Neural cell (in vitro differentiated cells): Measurements from ENCODE around the gene CDK6. TPM values are rescaled to one million over a fixed set of nuclear protein-coding genes. Genes with fewer than 3 reads are reported as not detected.

ENCODE experiments used
- H2AFZ ChIP-seq: fragments of 200-600, 300-800 bp; sonication (generic), shearing (Covaris generic); 2 replicates; pipeline ENCODE4 v1.6.0; 2014; ENCODE audit warnings: low read depth, mild to moderate bottlenecking, antibody characterized with exemption, low read length, moderate library complexity
- H3F3A ChIP-seq: fragments of 200-600 bp; shearing (Covaris generic); 2 replicates; pipeline ENCODE4 v1.6.1; 2016; ENCODE audit warnings: mild to moderate bottlenecking, moderate library complexity, mixed read lengths, antibody characterized with exemption, low read length; ENCODE audit not compliant: insufficient read depth, poor library complexity, severe bottlenecking
- H3K27ac ChIP-seq: fragments of 200-600, 300-800 bp; sonication (generic), shearing (Covaris generic); 2 replicates; pipeline ENCODE4 v1.5.1; 2014; ENCODE audit warnings: mild to moderate bottlenecking, low read length, moderate library complexity
- H3K27me3 ChIP-seq: fragments of 300-800, 200-600 bp; sonication (generic), shearing (Covaris generic); 2 replicates; pipeline ENCODE4 v1.6.0; 2014; ENCODE audit warnings: mild to moderate bottlenecking, low read depth, low read length, moderate library complexity; ENCODE audit not compliant: insufficient read depth
- H3K36me3 ChIP-seq: fragments of 300-800, 200-600 bp; sonication (generic), shearing (Covaris generic); 2 replicates; pipeline ENCODE4 v1.5.1; 2014; ENCODE audit warnings: mild to moderate bottlenecking, antibody characterized with exemption, low read length, moderate library complexity; ENCODE audit not compliant: insufficient read depth
- H3K4me2 ChIP-seq: fragments of 300-800, 200-600 bp; sonication (generic), shearing (Covaris generic); 2 replicates; pipeline ENCODE4 v1.6.0; 2014; ENCODE audit warnings: mild to moderate bottlenecking, low read length
- H3K4me3 ChIP-seq: fragments of 300-800, 200-600 bp; sonication (generic), shearing (Covaris generic); 2 replicates; pipeline ENCODE4 v1.5.1; 2014; ENCODE audit warnings: mild to moderate bottlenecking, low read length, moderate library complexity
- H3K79me2 ChIP-seq: fragments of 200-600 bp; shearing (Covaris generic); replicated peaks from 2 replicates; pipeline ENCODE4 v1.6.0; 2014; ENCODE audit warnings: mild to moderate bottlenecking, low read length, moderate library complexity; ENCODE audit not compliant: insufficient read depth
- H3K9ac ChIP-seq: fragments of 300-800, 200-600 bp; sonication (generic), shearing (Covaris generic); 2 replicates; pipeline ENCODE4 v1.6.1; 2016; ENCODE audit warnings: mild to moderate bottlenecking, low read length, mixed read lengths
- H3K9me2 ChIP-seq: fragments of 200-600 bp; shearing (Covaris generic); 2 replicates; pipeline ENCODE4 v1.6.1; 2016; ENCODE audit warnings: mild to moderate bottlenecking, low read length, mixed read lengths; ENCODE audit not compliant: insufficient read depth
- H3K9me3 ChIP-seq: fragments of 200-600, 300-800 bp; sonication (generic), shearing (Covaris generic); 2 replicates; pipeline ENCODE4 v1.6.1; 2016; ENCODE audit warnings: mild to moderate bottlenecking, mixed run types, low read length, moderate library complexity, mixed read lengths
- H4K20me1 ChIP-seq: fragments of 200-600 bp; shearing (Covaris generic); 2 replicates; pipeline ENCODE4 v1.6.1; 2016; ENCODE audit warnings: mild to moderate bottlenecking, mixed run types; ENCODE audit not compliant: insufficient read depth
- CTCF ChIP-seq: fragments of 450-650 bp; IDR thresholded peaks from 2 replicates; pipeline ENCODE4 v1.5.1; 2014; ENCODE audit warnings: antibody characterized with exemption, mild to moderate bottlenecking, moderate library complexity; ENCODE audit not compliant: poor library complexity, severe bottlenecking
- EP300 ChIP-seq: fragments of 450-650 bp; conservative IDR thresholded peaks from 2 replicates; pipeline ENCODE4 v1.6.1; 2014; ENCODE audit warnings: antibody characterized with exemption, mild to moderate bottlenecking, moderate library complexity; ENCODE audit not compliant: poor library complexity, severe bottlenecking
- EZH2 ChIP-seq: fragments of 200-600, 300-800 bp; shearing (Covaris generic), sonication (generic); IDR thresholded peaks from 2 replicates; pipeline ENCODE4 v1.6.1; 2014; ENCODE audit warnings: antibody characterized with exemption, low read length, borderline replicate concordance, mild to moderate bottlenecking; ENCODE audit not compliant: insufficient read depth, poor library complexity, severe bottlenecking
- MXI1 ChIP-seq: fragments of 450-650 bp; conservative IDR thresholded peaks from 2 replicates; pipeline ENCODE4 v1.6.1; 2014; ENCODE audit warnings: antibody characterized with exemption, mild to moderate bottlenecking; ENCODE audit not compliant: poor library complexity, severe bottlenecking
- POLR2AphosphoS5 ChIP-seq: IDR thresholded peaks from 2 replicates; pipeline ENCODE4 v1.6.1; 2012
- RAD21 ChIP-seq: fragments of 450-650 bp; conservative IDR thresholded peaks from 2 replicates; pipeline ENCODE4 v1.6.1; 2014; ENCODE audit warnings: antibody characterized with exemption, mild to moderate bottlenecking, moderate library complexity
- REST ChIP-seq: IDR thresholded peaks from 2 replicates; pipeline ENCODE4 v1.6.1; 2012; ENCODE audit warnings: borderline replicate concordance
- SMC3 ChIP-seq: fragments of 450-650 bp; conservative IDR thresholded peaks from 2 replicates; pipeline ENCODE4 v1.6.1; 2014; ENCODE audit warnings: antibody characterized with exemption, mild to moderate bottlenecking, moderate library complexity; ENCODE audit not compliant: poor library complexity
- TAF1 ChIP-seq: IDR thresholded peaks from 2 replicates; pipeline ENCODE4 v1.6.1; 2012; ENCODE audit warnings: low read depth
- polyA plus RNA-seq: library from polyadenylated mRNA; depleted of rRNA; stranded (reverse); fragments of >200 nt; gene quantifications from 2 replicates; pipeline ENCODE4 v1.2.3, GENCODE V29; 2014

The CDK6 gene
- polyA plus RNA-seq, 1 donor from 2014 or later: 4.1 TPM

- H3K9ac ChIP-seq: no peak overlapping the region
Observed at GRCh38 chr7:92747041-92747835, 89.1 kb downstream of the CDK6 start.

GRCh38 chr7:92745241-92745640, 91.1 kb downstream of the CDK6 start:
- H3K4me2 ChIP-seq: no peak overlapping the region
- no peaks in the 10 kb centered on the region for H3K79me2 ChIP-seq
- no peaks in the 10 kb centered on the region for H3F3A ChIP-seq
- H3K27ac ChIP-seq: no peak overlapping the region
- no peaks in the 10 kb centered on the region for H3K9me2 ChIP-seq
- H3K27me3 ChIP-seq: no peaks in the 10 kb centered on the region
- H2AFZ ChIP-seq: no peak overlapping the region
- no peak overlapping the region for H3K9ac ChIP-seq
- H3K36me3 ChIP-seq: no peaks in the 10 kb centered on the region
- H3K4me3 ChIP-seq: no peak overlapping the region
- no peaks in the 10 kb centered on the region for H3K9me3 ChIP-seq
- H4K20me1 ChIP-seq: no peaks in the 10 kb centered on the region
- TF ChIP-seq RAD21 (no peak), MXI1 (no peak), EZH2 (no peak), TAF1 (no peak), CTCF (no peak), POLR2AphosphoS5 (no peak)

More at GRCh38 chr7:92747041-92747835, 89.1 kb downstream of the CDK6 start:
- Histone ChIP-seq H4K20me1 (no peaks in the 10 kb centered on the region), H3F3A (no peaks in the 10 kb centered on the region), H3K4me3 (no peak overlapping the region), H3K79me2 (no peaks in the 10 kb centered on the region), H3K9me2 (no peaks in the 10 kb centered on the region), H3K9me3 (no peaks in the 10 kb centered on the region), H3K27me3 (no peaks in the 10 kb centered on the region), H2AFZ (no peak overlapping the region), H3K4me2 (no peak overlapping the region), H3K36me3 (no peaks in the 10 kb centered on the region), H3K27ac (no peak overlapping the region)
- no peak for TF ChIP-seq POLR2AphosphoS5
- no peak for TF ChIP-seq MXI1
- TF ChIP-seq SMC3: no peak
- TF ChIP-seq RAD21: no peak
- TF ChIP-seq REST: no peak
- no peak for TF ChIP-seq EP300
- TF ChIP-seq CTCF: no peak
- no peak for TF ChIP-seq TAF1
- TF ChIP-seq EZH2: no peak
